Osteoblast (primary cell): ENCODE data around the gene DYRK4. TPM values are rescaled to one million over a fixed set of nuclear protein-coding genes. Genes with fewer than 3 reads are reported as not detected.

Experiments
- DNase-seq: peaks from one replicate; pipeline ENCODE4 v3.0.0; 2011; ENCODE audit warnings: low spot score, mixed read lengths; ENCODE audit not compliant: insufficient read length; ENCODE audit errors: missing footprints
- H2AFZ ChIP-seq: 2 replicates; pipeline ENCODE4 v1.6.0; 2011; ENCODE audit warnings: mild to moderate bottlenecking, low read length
- H3K27ac ChIP-seq: 2 replicates; pipeline ENCODE4 v1.5.1; 2011; ENCODE audit warnings: mild to moderate bottlenecking, low read depth, low read length, moderate library complexity
- H3K27me3 ChIP-seq: 2 replicates; pipeline ENCODE4 v1.6.0; 2012; ENCODE audit warnings: mild to moderate bottlenecking, control low read depth, inconsistent platforms, low read length, moderate library complexity; ENCODE audit not compliant: insufficient read depth
- H3K36me3 ChIP-seq: 2 replicates; pipeline ENCODE4 v1.5.1; 2011; ENCODE audit warnings: mild to moderate bottlenecking, low read length, control low read depth, moderate library complexity; ENCODE audit not compliant: insufficient read depth
- H3K4me1 ChIP-seq: 2 replicates; pipeline ENCODE4 v1.5.1; 2011; ENCODE audit warnings: mild to moderate bottlenecking, low read length, control low read depth, moderate library complexity; ENCODE audit not compliant: insufficient read depth
- H3K4me2 ChIP-seq: 2 replicates; pipeline ENCODE4 v1.6.0; 2011; ENCODE audit warnings: mild to moderate bottlenecking, low read length; ENCODE audit not compliant: insufficient read depth
- H3K4me3 ChIP-seq: fragments of 200-600 bp; sonication (generic); 3 replicates; pipeline ENCODE4 v1.5.1; 2012; ENCODE audit warnings: mild to moderate bottlenecking, low read length, inconsistent platforms; ENCODE audit not compliant: insufficient read depth
- H3K79me2 ChIP-seq: 2 replicates; pipeline ENCODE4 v1.6.0; 2012; ENCODE audit warnings: mild to moderate bottlenecking, low read length, control low read depth, inconsistent platforms; ENCODE audit not compliant: insufficient read depth
- H3K9me3 ChIP-seq: 2 replicates; pipeline ENCODE4 v1.5.1; 2011; ENCODE audit warnings: low read depth, low read length, control low read depth
- H4K20me1 ChIP-seq: 2 replicates; pipeline ENCODE4 v1.6.0; 2012; ENCODE audit warnings: mild to moderate bottlenecking, low read length, control low read depth; ENCODE audit not compliant: insufficient read depth
- total RNA-seq: library from RNA; depleted of rRNA; stranded (reverse); fragments of >200 nt; gene quantifications from 2 replicates; pipeline ENCODE4 v1.2.3, GENCODE V29; 2012
- TF ChIP-seq, protein P1 (sequence below): IDR thresholded peaks from 2 replicates; pipeline ENCODE4 v1.5.1; 2011; ENCODE audit warnings: mild to moderate bottlenecking, low read depth, low read length, moderate library complexity; ENCODE audit errors: extremely low read depth

DYRK4 gene
- total RNA-seq, 1 donor = 27.1 TPM

GRCh38 chr12:4563336-4563735 is 1.3 kb downstream of the DYRK4 start:
- Histone ChIP-seq H3K36me3 (peaks cover 3% of the 10 kb centered on the region), H3K27me3 (no peaks in the 10 kb centered on the region), H3K4me1 (no peaks in the 10 kb centered on the region), H3K4me2 (no peak overlapping the region), H2AFZ (no peak overlapping the region), H4K20me1 (no peaks in the 10 kb centered on the region), H3K4me3 (no peak overlapping the region), H3K27ac (no peak overlapping the region), H3K79me2 (no peaks in the 10 kb centered on the region), H3K9me3 (no peaks in the 10 kb centered on the region)
- TF ChIP-seq, protein P1, sequence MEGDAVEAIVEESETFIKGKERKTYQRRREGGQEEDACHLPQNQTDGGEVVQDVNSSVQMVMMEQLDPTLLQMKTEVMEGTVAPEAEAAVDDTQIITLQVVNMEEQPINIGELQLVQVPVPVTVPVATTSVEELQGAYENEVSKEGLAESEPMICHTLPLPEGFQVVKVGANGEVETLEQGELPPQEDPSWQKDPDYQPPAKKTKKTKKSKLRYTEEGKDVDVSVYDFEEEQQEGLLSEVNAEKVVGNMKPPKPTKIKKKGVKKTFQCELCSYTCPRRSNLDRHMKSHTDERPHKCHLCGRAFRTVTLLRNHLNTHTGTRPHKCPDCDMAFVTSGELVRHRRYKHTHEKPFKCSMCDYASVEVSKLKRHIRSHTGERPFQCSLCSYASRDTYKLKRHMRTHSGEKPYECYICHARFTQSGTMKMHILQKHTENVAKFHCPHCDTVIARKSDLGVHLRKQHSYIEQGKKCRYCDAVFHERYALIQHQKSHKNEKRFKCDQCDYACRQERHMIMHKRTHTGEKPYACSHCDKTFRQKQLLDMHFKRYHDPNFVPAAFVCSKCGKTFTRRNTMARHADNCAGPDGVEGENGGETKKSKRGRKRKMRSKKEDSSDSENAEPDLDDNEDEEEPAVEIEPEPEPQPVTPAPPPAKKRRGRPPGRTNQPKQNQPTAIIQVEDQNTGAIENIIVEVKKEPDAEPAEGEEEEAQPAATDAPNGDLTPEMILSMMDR = no peak
- DNase-seq = no peak

DNA sequence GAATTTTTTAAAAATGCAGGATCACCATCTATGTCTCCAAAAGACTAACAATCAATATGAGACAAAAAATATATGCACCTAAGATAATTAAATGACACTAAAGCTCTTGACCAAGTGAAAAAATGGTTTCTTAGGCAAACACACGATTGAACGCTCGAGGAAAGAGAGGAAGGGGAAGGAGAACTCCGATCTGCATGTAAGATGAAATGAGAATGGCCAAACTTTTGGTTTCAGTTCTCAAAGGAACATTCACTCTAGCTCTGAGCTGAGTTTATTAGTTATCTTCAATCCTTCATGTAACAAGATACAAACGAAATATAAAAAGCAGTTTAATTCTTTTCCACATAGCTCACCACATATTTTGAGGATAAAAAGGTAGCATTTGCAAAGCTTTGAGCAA is 2.8 kb downstream of the DYRK4 start:
- no peaks in the 10 kb centered on the region for H3K36me3 ChIP-seq
- no peaks in the 10 kb centered on the region for H4K20me1 ChIP-seq
- H3K27ac ChIP-seq = no peak overlapping the region
- no peaks in the 10 kb centered on the region for H3K27me3 ChIP-seq
- H3K9me3 ChIP-seq = no peaks in the 10 kb centered on the region
- H3K79me2 ChIP-seq = no peaks in the 10 kb centered on the region
- H3K4me1 ChIP-seq = no peaks in the 10 kb centered on the region
- peak overlapping the region; percentile 46 for H3K4me2 ChIP-seq
- TF ChIP-seq, protein P1 = no peak
- peak overlapping the region; percentile 41 for H3K4me3 ChIP-seq
- peak overlapping the region; percentile 69 for H2AFZ ChIP-seq
- no peak for DNase-seq

DNA sequence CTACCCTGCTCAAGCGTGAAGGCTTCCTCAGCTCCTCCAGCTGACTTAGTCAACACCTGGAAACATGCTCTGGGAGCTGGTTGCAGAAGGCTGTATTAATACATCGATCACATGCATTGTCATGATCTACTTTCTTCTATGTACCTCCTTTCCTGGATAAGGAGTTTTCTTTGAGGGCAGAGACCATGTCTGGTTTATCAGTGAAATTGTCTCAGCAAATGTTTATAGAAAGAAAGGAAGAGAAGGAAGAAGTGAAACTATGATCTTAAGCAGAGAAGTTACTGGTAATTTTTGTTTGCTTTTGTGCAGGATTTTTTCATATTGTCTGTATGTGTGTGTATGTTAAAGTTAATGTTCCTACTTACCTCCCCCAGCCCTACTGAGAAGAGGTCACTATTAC is 4.5 kb downstream of the DYRK4 start:
- no peaks in the 10 kb centered on the region for H3K9me3 ChIP-seq
- no peak overlapping the region for H3K27ac ChIP-seq
- TF ChIP-seq, protein P1 = no peak
- no peaks in the 10 kb centered on the region for H4K20me1 ChIP-seq
- no peaks in the 10 kb centered on the region for H3K27me3 ChIP-seq
- H2AFZ ChIP-seq = no peak overlapping the region
- no peaks in the 10 kb centered on the region for H3K36me3 ChIP-seq
- H3K4me3 ChIP-seq = no peak overlapping the region
- no peaks in the 10 kb centered on the region for H3K4me1 ChIP-seq
- no peak for DNase-seq
- H3K79me2 ChIP-seq = no peaks in the 10 kb centered on the region
- no peak overlapping the region for H3K4me2 ChIP-seq

DNA sequence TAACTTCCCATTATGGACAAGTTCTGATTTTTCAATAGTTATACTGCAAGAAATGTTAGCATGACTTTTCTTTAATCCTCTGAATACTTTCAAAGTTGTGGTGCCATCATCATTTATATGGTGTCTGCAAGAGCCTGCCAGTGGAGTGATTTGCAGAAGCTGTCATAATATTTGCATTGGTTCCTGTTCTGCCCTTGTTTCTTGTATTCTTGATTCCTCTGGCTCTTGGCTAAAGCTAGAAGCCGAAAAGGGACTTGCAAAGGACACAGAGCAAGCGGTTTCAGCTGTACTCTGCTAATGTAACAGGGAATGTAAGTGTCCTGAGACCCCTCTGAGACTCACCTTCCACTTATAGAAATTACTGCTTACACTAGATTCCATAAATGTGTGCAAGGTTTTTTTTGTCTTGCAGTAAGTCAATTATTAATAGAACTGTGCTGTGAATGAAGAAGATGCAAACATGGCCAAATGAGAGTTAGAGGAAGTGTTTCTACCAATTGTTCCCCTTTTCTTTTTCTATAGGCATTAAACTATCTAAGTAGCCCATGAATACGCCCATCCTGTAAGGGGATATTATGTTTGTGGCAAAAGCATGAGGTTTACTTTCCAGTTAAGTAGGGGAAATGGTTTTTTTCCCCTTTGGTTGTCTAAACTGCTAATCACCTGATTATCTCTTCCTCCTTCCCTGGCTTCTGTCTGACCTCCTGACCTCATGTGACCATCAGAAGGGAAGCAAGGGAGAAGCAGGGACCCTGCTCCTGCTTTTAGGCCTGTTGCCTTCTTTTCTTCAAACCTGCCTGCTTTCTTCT is 5.3 kb downstream of the DYRK4 start:
- H2AFZ ChIP-seq = no peak overlapping the region
- no peaks in the 10 kb centered on the region for H4K20me1 ChIP-seq
- H3K27ac ChIP-seq = no peak overlapping the region
- H3K36me3 ChIP-seq = no peaks in the 10 kb centered on the region
- TF ChIP-seq, protein P1 = no peak
- H3K4me2 ChIP-seq = no peak overlapping the region
- H3K4me3 ChIP-seq = no peak overlapping the region
- no peaks in the 10 kb centered on the region for H3K4me1 ChIP-seq
- no peaks in the 10 kb centered on the region for H3K9me3 ChIP-seq
- no peaks in the 10 kb centered on the region for H3K79me2 ChIP-seq
- DNase-seq = no peak
- H3K27me3 ChIP-seq = no peaks in the 10 kb centered on the region
